CD4-positive, alpha-beta T cell treated with Interleukin-10 for 1 hour (primary cell): ENCODE results near the gene FER1L5.
A peak's percentile ranks its signal among the peaks of the same experiment; 100 is the strongest.

ENCODE experiments used
- DNase-seq: peaks from one replicate; pipeline ENCODE4 v3.0.0-alpha.2; 2020

The FER1L5 gene

GRCh38 chr2:96642564-96643360, at the start of gene FER1L5:
Gene FER1L5, plus strand, starts transcription at chr2:96642764. Its CDS starts 73 bp downstream, at chr2:96642837.
- no peak for DNase-seq

- no peak for DNase-seq
These were observed 48.3 kb upstream of the FER1L5 start for GRCh38 chr2:96594282-96594681.

GRCh38 chr2:96594691-96595152, 47.8 kb upstream of the FER1L5 start:
- peak; percentile 35 for DNase-seq

GRCh38 chr2:96596596-96596995, 46.0 kb upstream of the FER1L5 start:
- no peak for DNase-seq

GRCh38 chr2:96599941-96600340, 42.6 kb upstream of the FER1L5 start:
- no peak for DNase-seq

GRCh38 chr2:96601382-96602292, 40.9 kb upstream of the FER1L5 start:
- DNase-seq: no peak

GRCh38 chr2:96602330-96602823, 40.2 kb upstream of the FER1L5 start:
- peak; percentile 9 for DNase-seq

GRCh38 chr2:96604104-96604503, 38.5 kb upstream of the FER1L5 start:
- no peak for DNase-seq

- no peak for DNase-seq
These were observed 33.8 kb upstream of the FER1L5 start for GRCh38 chr2:96608469-96609455.

- no peak for DNase-seq
These were observed 26.4 kb upstream of the FER1L5 start for GRCh38 chr2:96616128-96616527.

- DNase-seq: no peak
These were observed 26.0 kb upstream of the FER1L5 start for GRCh38 chr2:96616535-96616934.

GRCh38 chr2:96617012-96617411, 25.6 kb upstream of the FER1L5 start:
- no peak for DNase-seq

- DNase-seq: no peak
These were observed 23.8 kb upstream of the FER1L5 start for GRCh38 chr2:96618596-96619283.

GRCh38 chr2:96622544-96622943, 20.0 kb upstream of the FER1L5 start:
- DNase-seq: no peak

- DNase-seq: no peak
These were observed 19.4 kb upstream of the FER1L5 start for GRCh38 chr2:96623116-96623515.

GRCh38 chr2:96625571-96626552, 16.7 kb upstream of the FER1L5 start:
- DNase-seq: no peak

GRCh38 chr2:96626553-96626942, 16.0 kb upstream of the FER1L5 start:
- no peak for DNase-seq

GRCh38 chr2:96631804-96632435, 10.6 kb upstream of the FER1L5 start:
- no peak for DNase-seq

GRCh38 chr2:96633641-96634040, 8.9 kb upstream of the FER1L5 start:
- DNase-seq: no peak
